Keratinocyte (primary cell): Measurements from ENCODE around the gene LCN10. TPM values are rescaled to one million over a fixed set of nuclear protein-coding genes. Genes with fewer than 3 reads are reported as not detected.
"Not testable (repeated sequence)": the region's sequence is repeated elsewhere in the genome, so short reads cannot be mapped to it uniquely, and the experiment has no call there.

Source experiments
- DNase-seq: peaks from one replicate; pipeline ENCODE4 v3.0.0-alpha.2; 2011; ENCODE audit warnings: low read depth, missing footprints, low spot score
- FAIRE-seq: peaks from 2 replicates; lab custom pipeline; 2011; peaks lifted over from hg19 to GRCh38; lab: Jason Lieb, UNC
- H2AFZ ChIP-seq: 2 replicates; pipeline ENCODE4 v1.6.0; 2012; ENCODE audit warnings: low read length, control low read depth, inconsistent platforms; ENCODE audit not compliant: control insufficient read depth
- H3K27ac ChIP-seq: 2 replicates; pipeline ENCODE4 v1.5.1; 2011; ENCODE audit warnings: low read length; ENCODE audit not compliant: control insufficient read depth, insufficient read depth
- H3K27me3 ChIP-seq: 3 replicates; pipeline ENCODE4 v1.6.0; 2011; ENCODE audit warnings: low read length; ENCODE audit not compliant: control insufficient read depth, insufficient read depth; ENCODE audit errors: extremely low read depth
- H3K36me3 ChIP-seq, 2 experiments: 2 replicates in 1 of 2; 3 replicates in 1 of 2; pipeline ENCODE4 v1.5.1; 2011; ENCODE audit warnings: low read length in 2 of 2, mild to moderate bottlenecking in 1 of 2; ENCODE audit not compliant: control insufficient read depth in 2 of 2, insufficient read depth in 2 of 2; ENCODE audit errors: extremely low read depth in 1 of 2
- H3K4me1 ChIP-seq: 3 replicates; pipeline ENCODE4 v1.5.1; 2011; ENCODE audit warnings: low read length; ENCODE audit not compliant: control insufficient read depth, insufficient read depth; ENCODE audit errors: extremely low read depth
- H3K4me2 ChIP-seq: 3 replicates; pipeline ENCODE4 v1.6.0; 2011; ENCODE audit warnings: low read depth, low read length; ENCODE audit not compliant: control insufficient read depth, insufficient read depth; ENCODE audit errors: extremely low read depth
- H3K4me3 ChIP-seq, 3 experiments: fragments of 200-600 bp in 1 of 3; sonication (generic) in 1 of 3; 2 replicates in 2 of 3; 3 replicates in 1 of 3; pipeline ENCODE4 v1.5.1; 2011 to 2016; ENCODE audit warnings: low read length in 3 of 3, mild to moderate bottlenecking in 3 of 3, control low read depth in 2 of 3, inconsistent platforms in 1 of 3, low read depth in 1 of 3, mixed read lengths in 1 of 3, mixed run types in 1 of 3, moderate library complexity in 1 of 3; ENCODE audit not compliant: control insufficient read depth in 2 of 3, insufficient read depth in 2 of 3; ENCODE audit errors: extremely low read depth in 1 of 3
- H3K79me2 ChIP-seq: 2 replicates; pipeline ENCODE4 v1.6.0; 2012; ENCODE audit warnings: low read length; ENCODE audit not compliant: control insufficient read depth, insufficient read depth
- H3K9ac ChIP-seq: 3 replicates; pipeline ENCODE4 v1.6.0; 2011; ENCODE audit warnings: low read length; ENCODE audit not compliant: control insufficient read depth, insufficient read depth; ENCODE audit errors: extremely low read depth
- H3K9me1 ChIP-seq: 3 replicates; pipeline ENCODE4 v1.6.0; 2011; ENCODE audit warnings: low read length; ENCODE audit not compliant: control insufficient read depth, insufficient read depth; ENCODE audit errors: extremely low read depth
- H3K9me3 ChIP-seq: 2 replicates; pipeline ENCODE4 v1.5.1; 2012; ENCODE audit warnings: low read depth, low read length; ENCODE audit not compliant: control insufficient read depth
- H4K20me1 ChIP-seq: 3 replicates; pipeline ENCODE4 v1.6.0; 2011; ENCODE audit warnings: low read length; ENCODE audit not compliant: control insufficient read depth, insufficient read depth; ENCODE audit errors: extremely low read depth
- CTCF ChIP-seq, 3 experiments: IDR thresholded peaks in 1 of 3; conservative IDR thresholded peaks in 1 of 3; optimal IDR thresholded peaks in 1 of 3; 2 replicates in 2 of 3; 3 replicates in 1 of 3; pipeline versions ENCODE3 to v1.5.1; 2011; ENCODE audit warnings: low read length in 3 of 3, mild to moderate bottlenecking in 3 of 3, moderate library complexity in 2 of 3, control low read depth in 1 of 3, inconsistent platforms in 1 of 3; ENCODE audit not compliant: insufficient read depth in 2 of 3; ENCODE audit errors: extremely low read depth in 1 of 3
- EZH2 ChIP-seq: IDR thresholded peaks from one replicate; pipeline ENCODE4 v1.6.1; 2012; ENCODE audit warnings: inconsistent platforms, mild to moderate bottlenecking, low read length, moderate library complexity
- dilution Hi-C: fragments of 300-500 bp; cut with MboI; formaldehyde crosslinking; loops from one replicate; pipeline ENCODE4 v1.7.0; 2020; ENCODE audit warnings: low sequenced_read_pairs; ENCODE audit not compliant: extremely low pct_ligation_motif_present
- polyA plus RNA-seq, 5 experiments: library from polyadenylated mRNA; depleted of rRNA in 3 of 5; stranded (reverse) in 3 of 5; stranded (forward) in 1 of 5; unstranded in 1 of 5; fragments of >200 nt; gene quantifications; 1 replicate in 1 of 5; 2 replicates in 3 of 5; 3 replicates in 1 of 5; pipeline versions ENCODE4 v1.2.1 to v1.2.3, GENCODE V29; 2011 to 2012; ENCODE audit warnings: missing spikeins in 2 of 5, low read depth in 1 of 5, low replicate concordance in 1 of 5

LCN10 gene
- polyA plus RNA-seq, 1 donor (not counting 4 experiments of a cell fraction or from before 2014, with no cell fraction given): not detected

DNA sequence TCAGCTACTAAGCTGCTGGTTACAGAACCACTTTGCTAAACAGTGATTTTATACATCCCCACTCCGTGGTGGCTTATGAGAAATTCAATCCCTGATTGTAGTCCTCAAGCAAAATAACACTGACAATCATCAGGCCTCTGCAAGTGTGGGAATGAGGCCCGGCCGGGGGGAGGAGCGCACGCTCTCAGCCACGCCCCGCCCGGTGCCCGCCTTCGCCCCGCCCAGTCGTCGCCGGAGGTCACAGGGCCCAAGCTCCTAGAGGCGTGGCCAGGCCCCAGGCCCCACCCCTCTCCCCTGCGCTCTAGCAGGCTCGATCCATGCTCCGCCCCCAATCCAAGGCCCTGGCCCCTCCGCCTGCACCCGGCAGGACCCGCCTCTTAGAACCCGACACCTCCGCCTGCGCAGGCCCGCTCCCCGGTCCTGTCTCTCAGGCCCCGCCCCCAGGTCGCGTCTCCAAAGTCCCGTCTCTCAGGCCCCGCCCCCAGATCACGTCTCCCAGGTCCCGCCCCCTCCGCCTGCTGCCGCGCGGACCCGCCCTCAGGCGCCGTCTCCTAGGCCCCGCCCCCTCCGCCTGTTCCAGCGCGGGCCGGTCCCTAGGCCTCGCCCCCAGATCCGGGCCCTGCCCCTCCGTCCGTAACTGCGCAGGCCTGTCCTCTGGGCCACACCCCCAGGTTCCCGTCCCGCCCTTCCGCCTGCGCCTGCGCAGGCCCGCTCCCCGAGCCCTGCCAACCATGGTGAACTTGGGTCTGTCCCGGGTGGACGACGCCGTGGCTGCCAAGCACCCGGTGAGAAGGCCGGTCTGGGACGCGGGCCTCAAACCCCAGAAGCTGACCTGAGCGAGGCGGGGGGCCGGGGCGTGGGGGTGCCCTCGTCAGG is 48.1 kb upstream of the LCN10 start, which contains the start of gene TMEM141:
TSS of gene TMEM141 (plus strand) at position 705 of the 876 bp plus-strand sequence. CDS start at position 732, 27 bp downstream.
- dilution Hi-C loops: no loop called here
- TF ChIP-seq CTCF (optimal IDR thresholded peaks at IDR 0.05 in 1 of 3, IDR thresholded peaks at IDR 0.05 in 1 of 3, conservative IDR thresholded peaks at IDR 0.05 in 1 of 3; ENCODE audit: extremely low read depth in 1 of 3, insufficient read depth in 2 of 3, low read length in 3 of 3): no peak
- TF ChIP-seq EZH2: no peak
- no peak for FAIRE-seq

GRCh38 chr9:136789523-136789937 is 46.8 kb upstream of the LCN10 start:
- FAIRE-seq (no peak), DNase-seq (no peak)
- Histone ChIP-seq H4K20me1 (peaks cover 16% of the 10 kb centered on the region), H3K27me3 (no peaks in the 10 kb centered on the region), H3K4me3 (no peak overlapping the region), H3K79me2 (peaks cover 9% of the 10 kb centered on the region), H3K9me3 (no peaks in the 10 kb centered on the region), H3K4me1 (peaks cover 17% of the 10 kb centered on the region), H3K9me1 (no peaks in the 10 kb centered on the region), H3K9ac (no peak overlapping the region), H3K27ac (no peak overlapping the region), H3K4me2 (no peak overlapping the region), H3K36me3 (peaks cover 6 to 17% of the 10 kb centered on the region in 2 experiments), H2AFZ (no peak overlapping the region)
- TF ChIP-seq CTCF (optimal IDR thresholded peaks at IDR 0.05 in 1 of 3, IDR thresholded peaks at IDR 0.05 in 1 of 3, conservative IDR thresholded peaks at IDR 0.05 in 1 of 3; ENCODE audit: extremely low read depth in 1 of 3, insufficient read depth in 2 of 3, low read length in 3 of 3) (no peak), EZH2 (no peak)
- dilution Hi-C loops: no loop called here

More for the DNA sequence above, 48.1 kb upstream of the LCN10 start, which contains the start of gene TMEM141:
- peaks cover 17% of the 10 kb centered on the region for H3K4me1 ChIP-seq
- H3K4me2 ChIP-seq: peak within 1 kb of the TSS; percentile 84
- H4K20me1 ChIP-seq: peaks cover 17% of the 10 kb centered on the region
- H2AFZ ChIP-seq: peak within 1 kb of the TSS; percentile 66
- peak within 1 kb of the TSS; percentile 99 for H3K9ac ChIP-seq
- H3K79me2 ChIP-seq: peaks cover 9% of the 10 kb centered on the region
- peak within 1 kb of the TSS; percentile 70 to 83 (median 82) for H3K4me3 ChIP-seq
- peak; percentile 98 for DNase-seq
- no peaks in the 10 kb centered on the region for H3K9me1 ChIP-seq
- peaks cover 4% of the 10 kb centered on the region for H3K27me3 ChIP-seq
- peaks cover 8 to 17% of the 10 kb centered on the region in 2 experiments for H3K36me3 ChIP-seq
- H3K27ac ChIP-seq: peak within 1 kb of the TSS; percentile 98
- no peaks in the 10 kb centered on the region for H3K9me3 ChIP-seq

DNA sequence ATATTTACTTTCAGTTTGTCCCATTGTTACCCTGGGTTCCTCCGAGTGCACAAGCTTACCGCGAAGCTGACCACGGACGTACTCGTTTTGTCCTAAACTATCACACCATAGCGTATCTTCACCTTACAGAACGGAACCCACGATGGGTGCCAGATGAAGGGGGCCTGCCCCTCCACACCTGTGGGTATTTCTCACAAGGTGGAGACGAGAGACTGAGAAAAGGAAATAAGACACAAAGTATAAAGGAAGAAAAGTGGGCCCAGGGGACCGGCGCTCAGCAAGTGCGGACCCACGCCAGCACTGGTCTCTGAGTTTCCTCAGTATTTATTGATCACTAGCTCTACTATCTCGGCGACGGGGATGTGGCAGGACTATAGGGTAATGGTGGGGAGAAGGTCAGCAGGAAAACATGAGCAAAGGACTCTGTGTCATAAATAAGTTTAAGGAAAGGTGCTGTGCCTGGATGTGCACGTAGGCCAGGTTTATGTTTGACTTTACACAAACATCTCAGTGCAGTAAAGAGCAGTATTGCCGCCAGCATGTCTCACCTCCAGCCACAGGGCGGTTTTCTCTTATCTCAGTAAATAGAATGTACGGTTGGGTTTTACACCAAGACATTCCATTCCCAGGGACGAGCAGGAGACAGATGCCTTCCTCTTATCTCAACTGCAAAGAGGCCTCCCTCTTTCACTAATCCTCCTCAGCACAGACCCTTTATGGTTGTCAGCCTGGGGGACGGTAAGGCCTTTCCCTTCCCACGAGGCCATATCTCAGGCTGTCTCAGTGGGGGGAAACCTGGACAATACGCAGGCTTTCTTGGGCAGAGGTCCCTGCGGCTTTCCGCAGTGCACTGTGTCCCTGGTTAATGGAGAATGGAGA is 46.1 kb upstream of the LCN10 start:
- H3K4me2 ChIP-seq: not testable (repeated sequence)

More for the DNA sequence above, 46.1 kb upstream of the LCN10 start:
- peaks cover 17% of the 10 kb centered on the region for H3K4me1 ChIP-seq
- FAIRE-seq, H3K27ac ChIP-seq, dilution Hi-C loops, H3K9ac ChIP-seq, H3K4me3 ChIP-seq, DNase-seq, H2AFZ ChIP-seq, H3K79me2 ChIP-seq, H3K9me1 ChIP-seq, H3K27me3 ChIP-seq, H3K9me3 ChIP-seq: not testable (repeated sequence)
- peaks cover 14% of the 10 kb centered on the region for H4K20me1 ChIP-seq
- peaks cover 5 to 17% of the 10 kb centered on the region in 2 experiments for H3K36me3 ChIP-seq
